HG03378 (cell line): ENCODE measurements around the gene EFHD1.
"Not testable (repeated sequence)": the region's sequence is repeated elsewhere in the genome, so short reads cannot be mapped to it uniquely, and the experiment has no call there.

Experiments used
- ATAC-seq: cut with Tn5 transposase; IDR thresholded peaks from one replicate; pipeline ENCODE4 v1.9.1; 2021; ENCODE audit warnings: mild to moderate bottlenecking, moderate library complexity; ENCODE audit not compliant: unreplicated experiment

The EFHD1 gene

DNA sequence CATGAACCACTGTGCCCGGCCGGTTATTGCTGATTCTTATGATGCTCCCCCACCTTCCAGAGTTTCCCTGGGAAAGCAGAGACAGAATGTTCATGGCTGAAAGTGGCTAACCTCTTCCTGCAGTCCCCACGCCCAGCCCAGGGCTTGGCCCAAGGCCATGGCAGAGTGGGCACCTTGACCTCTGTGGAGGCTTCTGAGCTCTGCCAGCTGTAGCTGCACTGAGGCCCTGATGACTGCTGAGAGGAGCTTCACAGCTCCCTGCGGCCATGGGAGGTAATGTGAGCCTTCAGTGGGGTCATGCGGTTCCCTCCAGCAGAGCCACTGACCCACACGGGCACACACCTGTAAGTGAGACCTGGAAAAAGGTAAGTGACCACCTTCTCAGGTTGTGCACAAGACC lies 13.3 kb downstream of the EFHD1 start:
- ATAC-seq = no peak

DNA sequence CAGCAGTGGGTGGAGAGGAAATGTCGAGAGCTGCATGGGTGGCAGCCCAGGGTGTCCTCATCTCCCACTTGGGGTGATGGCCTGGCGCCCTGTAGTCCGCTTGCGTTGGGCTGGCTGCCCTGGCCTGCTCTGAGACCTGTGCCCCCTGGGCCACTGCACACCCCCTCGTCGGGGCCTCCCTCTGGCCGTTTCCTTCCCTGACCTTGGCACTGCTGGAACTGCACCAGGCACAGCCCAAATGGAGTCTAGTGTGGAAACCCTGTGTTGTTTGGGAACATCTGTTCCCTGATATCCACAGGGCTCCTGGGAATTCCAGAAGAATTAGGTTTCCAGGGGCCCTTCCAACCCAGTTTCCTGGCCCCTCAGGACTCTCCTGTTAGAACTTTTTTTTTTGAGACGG lies 13.9 kb downstream of the EFHD1 start:
- no peak for ATAC-seq

DNA sequence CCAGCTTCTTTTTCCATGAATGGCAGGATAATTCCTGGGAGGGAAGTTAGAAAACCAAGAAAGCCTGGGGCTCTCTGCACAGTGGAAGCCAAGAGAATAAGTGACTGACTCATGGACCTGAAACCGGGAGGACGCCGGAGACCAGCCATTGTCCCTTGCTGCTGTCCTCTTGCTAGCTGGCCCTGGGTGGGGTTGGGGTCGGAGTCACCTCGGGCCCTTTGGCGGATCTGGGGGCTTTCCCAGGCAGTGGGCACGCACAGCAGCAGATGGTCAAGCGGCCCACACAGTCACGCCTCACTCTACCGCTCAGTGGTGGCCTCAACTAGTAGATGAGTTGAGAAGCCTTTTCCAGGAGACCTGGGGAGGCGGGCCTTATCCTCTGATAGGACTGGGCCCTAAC lies 15.6 kb downstream of the EFHD1 start:
- ATAC-seq = no peak

- no peak for ATAC-seq
These were observed 19.1 kb downstream of the EFHD1 start for GRCh38 chr2:232652505-232652851.

- ATAC-seq = no peak
These were observed 20.0 kb downstream of the EFHD1 start for GRCh38 chr2:232653441-232653840.

- ATAC-seq = no peak
These were observed 22.0 kb downstream of the EFHD1 start for GRCh38 chr2:232655392-232655791.

DNA sequence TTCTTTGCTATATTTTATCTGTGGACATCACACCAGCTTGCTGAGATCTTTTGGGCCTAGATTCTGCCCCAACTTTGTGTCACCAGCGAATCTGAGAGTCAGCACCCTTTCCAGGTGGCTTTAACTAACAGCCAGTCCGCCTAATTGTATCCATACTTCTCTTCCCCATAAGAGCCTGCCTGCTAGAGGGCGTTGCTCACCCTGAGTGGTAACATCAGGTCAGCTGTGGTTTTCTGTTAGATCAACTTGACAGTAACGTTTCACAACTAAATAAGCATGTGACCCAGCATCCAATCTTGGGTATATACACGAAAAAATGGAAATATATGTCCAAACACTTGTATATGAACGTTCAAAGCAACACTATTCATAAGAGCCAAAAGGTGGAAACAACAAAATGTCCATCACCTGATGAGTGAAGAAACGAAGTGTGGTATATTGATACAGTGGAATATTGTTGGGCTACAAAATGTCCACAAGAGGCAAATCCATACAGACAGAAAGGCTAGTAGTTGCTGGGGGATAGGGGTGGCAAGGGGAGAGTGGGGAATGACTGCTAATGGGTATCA lies 24.9 kb downstream of the EFHD1 start:
- no peak for ATAC-seq

DNA sequence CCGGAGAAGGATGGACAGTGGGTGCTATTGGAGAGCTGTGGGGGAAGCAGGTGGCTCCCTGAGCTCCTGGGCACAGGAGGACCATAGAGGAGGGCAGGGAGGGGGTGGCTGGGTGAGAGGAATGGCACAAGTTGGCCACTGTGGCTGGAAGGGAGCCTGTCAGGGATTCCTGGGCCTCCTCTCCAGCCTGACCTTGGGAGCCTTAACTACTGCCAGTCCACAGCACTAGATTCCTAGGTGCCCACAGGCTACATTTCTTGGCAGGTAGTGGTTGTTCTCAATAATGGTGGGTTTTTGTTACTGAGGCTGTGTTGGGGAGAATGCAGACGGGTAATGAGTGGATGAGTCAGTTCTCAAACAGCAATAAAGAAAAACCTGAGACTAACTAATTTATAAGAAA lies 26.0 kb downstream of the EFHD1 start:
- no peak for ATAC-seq

- ATAC-seq = no peak
These were observed 29.3 kb downstream of the EFHD1 start for GRCh38 chr2:232662486-232663260.

DNA sequence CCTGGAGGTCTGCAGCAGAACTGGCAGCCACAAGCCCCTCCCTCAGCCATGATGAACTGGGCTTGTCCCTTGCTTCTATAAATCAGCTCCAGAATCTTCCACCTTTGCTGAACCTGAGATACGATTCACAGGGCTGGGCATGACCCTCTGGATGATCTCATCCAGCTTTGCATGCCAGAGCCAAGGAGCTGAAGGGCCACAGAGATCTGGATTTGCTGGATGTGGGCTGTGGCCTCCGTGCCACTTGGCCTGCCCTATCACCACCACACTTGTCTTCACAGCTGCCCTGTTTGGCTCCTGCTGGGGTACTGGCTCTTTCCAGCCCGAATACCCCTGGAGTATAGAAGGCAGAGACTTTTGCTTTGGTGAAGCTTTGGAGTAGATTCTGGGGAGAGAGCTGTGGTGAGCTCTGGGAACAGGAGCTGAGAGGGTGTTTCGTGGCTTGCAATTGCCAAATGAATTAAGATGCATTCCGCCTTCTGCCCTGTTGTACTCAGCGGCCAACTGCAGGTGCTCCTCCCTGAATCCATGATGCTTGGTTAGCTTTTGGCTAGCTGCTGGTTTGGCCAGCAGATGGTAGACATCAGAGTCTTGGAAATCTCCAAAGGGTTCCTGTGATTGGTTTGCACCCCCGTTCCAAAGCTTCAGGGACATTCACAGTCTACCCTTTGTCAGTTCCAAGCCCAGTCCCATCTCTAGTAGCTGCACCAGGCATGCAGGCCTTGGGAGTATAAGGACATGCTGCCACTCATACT lies 32.8 kb downstream of the EFHD1 start:
- no peak for ATAC-seq

GRCh38 chr2:232667989-232668583 lies 34.7 kb downstream of the EFHD1 start:
- ATAC-seq = no peak

- no peak for ATAC-seq
These were observed 35.5 kb downstream of the EFHD1 start for GRCh38 chr2:232668805-232669444.

DNA sequence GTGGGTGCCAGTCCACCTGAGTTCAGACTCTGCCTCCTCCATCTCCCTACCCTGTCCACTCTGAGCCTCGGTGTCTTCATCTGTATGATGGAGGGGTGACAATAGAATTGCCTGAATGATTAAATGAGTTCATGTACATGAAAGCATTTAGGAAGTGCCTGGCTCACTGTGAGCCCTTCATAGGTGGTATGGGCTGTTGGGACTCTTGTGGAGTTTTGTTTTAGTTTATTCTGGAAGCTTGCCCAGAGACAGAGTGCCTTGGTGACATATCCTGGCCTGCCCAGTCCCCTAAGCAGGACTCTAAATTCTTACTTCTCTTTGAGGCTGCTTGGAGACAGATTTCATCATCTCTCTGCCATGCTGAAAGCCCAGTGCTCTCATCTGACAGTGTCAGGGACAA lies 39.2 kb downstream of the EFHD1 start:
- no peak for ATAC-seq

DNA sequence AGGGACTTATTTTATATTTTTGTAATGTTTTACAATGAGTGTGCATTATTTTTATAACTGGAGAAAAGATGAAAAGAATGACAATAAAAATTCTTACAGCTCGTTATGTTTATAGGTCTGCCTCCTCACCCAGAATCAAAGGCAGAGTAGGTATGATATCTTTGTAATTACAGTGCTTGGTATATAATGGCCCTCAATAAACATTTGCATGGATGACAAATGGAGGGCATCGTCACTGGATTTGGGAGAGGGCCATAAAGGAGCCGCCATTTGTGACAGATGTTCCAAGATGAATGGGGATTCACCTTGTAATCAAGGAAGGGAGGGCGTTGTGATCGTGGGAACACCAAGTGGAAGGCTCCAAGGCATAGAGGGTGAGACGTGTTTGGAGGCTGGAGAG lies 41.1 kb downstream of the EFHD1 start:
- no peak for ATAC-seq

DNA sequence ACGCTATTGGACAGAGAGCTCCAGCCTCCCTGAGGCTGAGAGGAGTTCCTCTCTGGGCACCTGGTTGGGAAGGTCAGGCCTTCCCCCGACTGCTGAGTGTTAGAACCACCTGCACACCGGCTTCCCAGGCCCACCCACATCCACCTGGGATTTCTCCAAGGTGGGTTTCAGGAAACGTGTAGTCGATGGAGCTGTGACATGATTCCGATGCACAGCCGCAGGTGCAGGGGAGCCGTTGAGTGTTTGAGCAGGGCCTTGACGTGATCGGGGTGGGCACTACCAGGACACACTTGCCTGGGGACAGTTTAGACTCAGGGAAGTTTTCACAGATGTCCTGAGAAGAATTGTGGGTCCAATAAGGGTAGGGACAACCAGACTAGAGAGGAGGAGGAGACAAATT lies 42.0 kb downstream of the EFHD1 start:
- no peak for ATAC-seq

- ATAC-seq = no peak
These were observed 46.6 kb downstream of the EFHD1 start for GRCh38 chr2:232680006-232680405.

- no peak for ATAC-seq
These were observed 48.1 kb downstream of the EFHD1 start for GRCh38 chr2:232681527-232681926.

DNA sequence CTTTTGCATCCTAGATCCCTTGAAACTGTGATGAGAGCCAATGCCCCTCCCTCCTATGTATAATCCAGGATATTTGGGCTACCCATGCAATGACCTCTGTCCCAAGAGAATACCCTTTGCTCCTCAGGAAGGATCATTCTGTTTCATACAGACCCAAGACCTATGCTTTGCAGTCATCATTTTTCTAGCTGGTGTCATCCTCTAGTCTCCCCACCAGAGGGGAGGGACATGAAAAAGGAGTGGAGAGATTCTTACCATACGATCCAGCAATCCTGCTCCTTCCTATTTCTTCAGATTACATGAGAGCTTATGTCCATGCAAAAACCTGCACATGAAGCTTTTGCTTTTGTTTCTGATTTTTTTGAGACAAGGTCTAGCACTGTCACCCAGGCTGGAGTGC lies 50.0 kb downstream of the EFHD1 start:
- no peak for ATAC-seq

- not testable (repeated sequence) for ATAC-seq
These were observed 52.0 kb downstream of the EFHD1 start for GRCh38 chr2:232685391-232685790.

DNA sequence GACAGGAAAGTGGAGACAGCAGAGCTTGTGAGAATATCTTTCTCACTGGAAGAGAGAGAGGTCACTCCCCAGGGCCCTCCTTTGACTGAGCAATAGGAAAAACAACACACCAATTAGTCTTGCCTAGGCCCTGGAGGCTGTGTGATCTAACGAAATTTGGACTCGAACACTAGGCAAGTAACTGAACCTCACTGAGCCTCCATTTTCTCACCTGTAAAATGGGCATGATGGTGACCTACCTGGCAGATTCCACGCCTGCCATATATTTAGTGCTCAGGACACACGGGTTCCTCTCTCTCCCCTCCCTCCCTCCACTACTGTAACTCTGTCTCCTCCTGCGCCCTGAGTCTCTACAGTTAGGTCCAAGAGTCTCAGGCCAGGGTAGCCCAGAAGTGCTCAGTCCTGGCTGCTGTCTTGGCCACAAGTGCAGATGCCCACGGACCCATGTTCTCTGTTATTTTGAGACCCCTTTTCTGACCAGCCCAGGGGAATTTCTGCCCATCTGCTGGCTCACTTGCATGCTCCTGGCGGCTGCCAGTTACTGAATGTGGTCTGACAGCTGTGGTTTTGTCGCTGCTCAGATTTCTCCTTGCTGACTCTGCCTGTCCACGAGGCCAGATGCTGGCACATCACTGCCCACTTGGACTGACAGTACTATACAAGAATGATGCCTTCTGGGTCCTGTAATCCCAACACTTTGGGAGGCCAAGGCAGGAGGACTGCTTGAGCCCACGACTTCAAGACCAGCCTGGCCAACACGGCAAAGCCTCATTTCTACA lies 54.2 kb downstream of the EFHD1 start:
- ATAC-seq = no peak

DNA sequence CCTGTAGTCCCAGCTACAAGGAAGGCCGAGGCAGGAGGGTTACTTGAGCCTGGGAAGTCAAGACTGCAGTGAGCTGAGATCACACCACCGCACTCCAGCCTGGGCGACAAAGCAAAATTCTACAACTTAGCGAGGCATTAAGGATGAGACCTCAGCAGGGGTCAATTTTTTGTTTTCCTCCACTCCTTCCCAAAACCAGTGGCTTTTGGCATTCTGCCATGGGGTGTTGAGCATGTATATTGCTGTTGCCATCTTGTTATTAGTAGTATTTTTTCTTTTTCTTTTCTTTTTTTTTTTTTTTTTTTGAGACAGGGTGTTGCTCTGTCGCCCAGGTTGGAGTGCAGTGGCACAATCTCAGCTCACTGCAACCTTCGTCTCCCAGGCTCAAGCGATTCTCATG lies 54.8 kb downstream of the EFHD1 start:
- no peak for ATAC-seq
